GM23338 (cell line): ENCODE results near the gene LHX4. TPM values are rescaled to one million over a fixed set of nuclear protein-coding genes. Genes with fewer than 3 reads are reported as not detected.

Experiments
- ATAC-seq: fragments of 200-7000 bp; cut with Tn5 transposase; 3 replicates; pipeline ENCODE4 v1.9.1; 2020
- DNase-seq: peaks from one replicate; pipeline ENCODE4 v3.0.0-alpha.2; 2015; ENCODE audit warnings: low spot score
- H2AFZ ChIP-seq: fragments of 200-600 bp; sonication (generic); 2 replicates; pipeline ENCODE4 v1.8.0; 2016; ENCODE audit warnings: antibody characterized with exemption, mild to moderate bottlenecking, moderate library complexity
- H3F3A ChIP-seq: fragments of 200-600 bp; sonication (generic); replicated peaks from 2 replicates; pipeline ENCODE4 v1.8.0; 2017; ENCODE audit warnings: antibody characterized with exemption, mixed run types, low read depth
- H3K27ac ChIP-seq: fragments of 200-600 bp; sonication (generic); 2 replicates; pipeline ENCODE4 v1.6.1; 2016; ENCODE audit warnings: low read depth
- H3K27me3 ChIP-seq: fragments of 200-600 bp; sonication (generic); 2 replicates; pipeline ENCODE4 v1.8.0; 2016; ENCODE audit warnings: mild to moderate bottlenecking, mixed run types, moderate library complexity; ENCODE audit not compliant: insufficient read depth
- H3K36me3 ChIP-seq: fragments of 200-600 bp; sonication (generic); 2 replicates; pipeline ENCODE4 v1.8.0; 2016; ENCODE audit warnings: mild to moderate bottlenecking; ENCODE audit not compliant: insufficient read depth
- H3K4me1 ChIP-seq: fragments of 200-600 bp; sonication (generic); 2 replicates; pipeline ENCODE4 v1.8.0; 2016; ENCODE audit warnings: mild to moderate bottlenecking, moderate library complexity; ENCODE audit not compliant: insufficient read depth
- H3K4me2 ChIP-seq: fragments of 200-600 bp; sonication (generic); 2 replicates; pipeline ENCODE4 v1.7.1; 2017; ENCODE audit warnings: mixed run types
- H3K4me3 ChIP-seq: fragments of 200-600 bp; sonication (generic); 2 replicates; pipeline ENCODE4 v1.6.1; 2016; ENCODE audit warnings: mixed run types
- H3K79me2 ChIP-seq: fragments of 200-600 bp; sonication (generic); replicated peaks from 2 replicates; pipeline ENCODE4 v1.8.0; 2017; ENCODE audit warnings: mild to moderate bottlenecking; ENCODE audit not compliant: insufficient read depth
- H3K9me2 ChIP-seq: fragments of 200-600 bp; sonication (generic); 2 replicates; pipeline ENCODE4 v1.8.0; 2017; ENCODE audit not compliant: insufficient read depth
- H4K20me1 ChIP-seq: fragments of 200-600 bp; sonication (generic); replicated peaks from 2 replicates; pipeline ENCODE4 v1.8.0; 2017; ENCODE audit warnings: mild to moderate bottlenecking; ENCODE audit not compliant: insufficient read depth
- H3K27ac Mint-ChIP-seq: 2 replicates; pipeline ENCODE4 v1.8.0; 2020; ENCODE audit warnings: inconsistent platforms, mild to moderate bottlenecking, moderate library complexity, mixed read lengths
- H3K27me3 Mint-ChIP-seq: 3 replicates; pipeline ENCODE4 v1.8.0; 2022; ENCODE audit warnings: low read depth, mild to moderate bottlenecking, moderate library complexity, mixed read lengths, inconsistent platforms; ENCODE audit not compliant: insufficient read depth, poor library complexity
- H3K36me3 Mint-ChIP-seq: 3 replicates; pipeline ENCODE4 v1.8.0; 2021; ENCODE audit warnings: low read depth, mild to moderate bottlenecking, inconsistent platforms, moderate library complexity, mixed read lengths
- H3K4me1 Mint-ChIP-seq: 3 replicates; pipeline ENCODE4 v1.8.0; 2020; ENCODE audit warnings: mild to moderate bottlenecking, inconsistent platforms, mixed read lengths
- H3K4me3 Mint-ChIP-seq: 3 replicates; pipeline ENCODE4 v1.8.0; 2021; ENCODE audit warnings: moderate library complexity, mild to moderate bottlenecking, inconsistent platforms, mixed read lengths
- H3K9me3 Mint-ChIP-seq: 3 replicates; pipeline ENCODE4 v1.8.0; 2020; ENCODE audit warnings: moderate library complexity, mild to moderate bottlenecking, inconsistent platforms, mixed read lengths
- CREB1 ChIP-seq: fragments of 250-450 bp; sonication (Bioruptor Pico); IDR thresholded peaks from 2 replicates; pipeline ENCODE4 v1.5.0; 2020; ENCODE audit warnings: low read depth, mild to moderate bottlenecking, moderate library complexity
- CTCF ChIP-seq, 2 experiments: fragments of 200-600 bp in 1 of 2; sonication (generic) in 1 of 2; conservative IDR thresholded peaks; 2 replicates each; pipeline versions ENCODE4 v1.5.1 to v1.6.1; 2016 to 2017; ENCODE audit warnings: antibody characterized with exemption in 2 of 2, low read depth in 2 of 2, mild to moderate bottlenecking in 2 of 2, moderate library complexity in 1 of 2
- ETS1 ChIP-seq: IDR thresholded peaks from 2 replicates; pipeline ENCODE4 v1.6.1; 2016; ENCODE audit warnings: antibody characterized with exemption
- EZH2 ChIP-seq: fragments of 200-600 bp; sonication (generic); IDR thresholded peaks from one replicate; pipeline ENCODE4 v1.8.0; 2017; ENCODE audit warnings: antibody characterized with exemption, mild to moderate bottlenecking, low read depth; ENCODE audit not compliant: unreplicated experiment
- EZH2phosphoT487 ChIP-seq: fragments of 200-600 bp; sonication (generic); IDR thresholded peaks from one replicate; pipeline ENCODE4 v1.8.1; 2018; ENCODE audit warnings: antibody characterized with exemption; ENCODE audit not compliant: unreplicated experiment
- JUNB ChIP-seq: IDR thresholded peaks from one replicate; pipeline ENCODE4 v1.6.1; 2016; ENCODE audit warnings: antibody characterized with exemption; ENCODE audit not compliant: unreplicated experiment
- NANOG ChIP-seq: IDR thresholded peaks from 2 replicates; pipeline ENCODE4 v1.6.1; 2016; ENCODE audit warnings: antibody characterized with exemption, borderline replicate concordance
- POLR2AphosphoS5 ChIP-seq: IDR thresholded peaks from 2 replicates; pipeline ENCODE4 v1.6.1; 2016; ENCODE audit warnings: antibody characterized with exemption, low read depth
- REST ChIP-seq: IDR thresholded peaks from one replicate; pipeline ENCODE4 v1.6.1; 2018; ENCODE audit warnings: antibody characterized with exemption; ENCODE audit not compliant: unreplicated experiment
- STAT1 ChIP-seq: IDR thresholded peaks from one replicate; pipeline ENCODE4 v1.6.1; 2016; ENCODE audit warnings: antibody characterized with exemption; ENCODE audit not compliant: unreplicated experiment
- ZNF331 ChIP-seq: fragments of 250-450 bp; sonication (Bioruptor Pico); IDR thresholded peaks from 2 replicates; pipeline ENCODE4 v1.5.0; 2020; ENCODE audit warnings: low read depth, mild to moderate bottlenecking, moderate library complexity
- polyA plus RNA-seq: library from polyadenylated mRNA; unstranded; fragments of >200 nt; fragmentation: Nextera tagmentation; extraction: Ambion mirVana; gene quantifications from 2 replicates; pipeline ENCODE4 v1.2.1, GENCODE V29; 2016
- total RNA-seq: library from RNA; depleted of rRNA; stranded (reverse); fragments of >200 nt; shearing (Covaris generic); gene quantifications from 2 replicates; pipeline ENCODE4 v1.2.3, GENCODE V29; 2014

LHX4 gene
- total and polyA plus RNA-seq, 2 experiments from 2014 or later, result 1.4 to 2.5 TPM

GRCh38 chr1:180275726-180276125 is 45.7 kb downstream of the LHX4 start:
- Mint-ChIP-seq H3K27ac (no peak overlapping the region), H3K9me3 (peaks cover 19% of the 10 kb centered on the region; the same call in 2 of the 3 replicates), H3K4me1 (peaks cover 40% of the 10 kb centered on the region), H3K36me3 (peaks cover 53% of the 10 kb centered on the region), H3K27me3 (peaks cover 11% of the 10 kb centered on the region), H3K4me3 (no peak overlapping the region)
- Histone ChIP-seq H3K79me2 (no peaks in the 10 kb centered on the region), H3K36me3 (peaks cover 8% of the 10 kb centered on the region), H3K4me3 (no peak overlapping the region), H3K4me1 (peaks cover 24% of the 10 kb centered on the region), H3K9me2 (no peaks in the 10 kb centered on the region; the same call in 1 of the 2 replicates), H3K4me2 (no peak overlapping the region), H3K27ac (no peak overlapping the region), H4K20me1 (no peaks in the 10 kb centered on the region), H2AFZ (no peak overlapping the region), H3K27me3 (no peaks in the 10 kb centered on the region), H3F3A (peaks cover 2% of the 10 kb centered on the region)
- TF ChIP-seq EZH2 (no peak), ZNF331 (CRISPR knock-in tag) (no peak)
- ATAC-seq (no peak), DNase-seq (no peak)

GRCh38 chr1:180277476-180278193 is 47.6 kb downstream of the LHX4 start:
- peaks cover 17% of the 10 kb centered on the region for H3K4me1 ChIP-seq
- peak; percentile 59 for DNase-seq
- Mint-ChIP-seq H3K27ac (peak overlapping the region; percentile 64), H3K36me3 (peaks cover 53% of the 10 kb centered on the region), H3K4me1 (peaks cover 24% of the 10 kb centered on the region), H3K9me3 (peaks cover 19% of the 10 kb centered on the region; the same call in 2 of the 3 replicates), H3K27me3 (peaks cover 6% of the 10 kb centered on the region), H3K4me3 (no peak overlapping the region; the same call in 2 of the 3 replicates)
- no peaks in the 10 kb centered on the region for H3K79me2 ChIP-seq
- H4K20me1 ChIP-seq, result no peaks in the 10 kb centered on the region
- peak overlapping the region; percentile 20; the same call in 1 of the 2 replicates for H3K27ac ChIP-seq
- ATAC-seq, result peak; percentile 71
- H3F3A ChIP-seq, result no peaks in the 10 kb centered on the region
- peaks cover 8% of the 10 kb centered on the region for H3K36me3 ChIP-seq
- H3K4me3 ChIP-seq, result no peak overlapping the region
- no peaks in the 10 kb centered on the region; the same call in 1 of the 2 replicates for H3K9me2 ChIP-seq
- peak overlapping the region; percentile 53 for H3K4me2 ChIP-seq
- no peak overlapping the region for H2AFZ ChIP-seq
- no peaks in the 10 kb centered on the region for H3K27me3 ChIP-seq
- TF ChIP-seq CREB1 (no peak), STAT1 (no peak), ZNF331 (CRISPR knock-in tag) (no peak), EZH2phosphoT487 (no peak), NANOG (no peak), POLR2AphosphoS5 (no peak), CTCF (conservative IDR thresholded peaks at IDR 0.05; ENCODE audit: low read depth in 2 of 2) (no peak), REST (no peak), EZH2 (no peak), ETS1 (no peak), JUNB (no peak)
